Measurements from ENCODE around the gene EGFLAM.

EGFLAM gene

GRCh38 chr5:38383701-38384100 is 125.3 kb downstream of the EGFLAM start:
- Histone ChIP-seq H2AFZ (ENCODE audit: low read depth) (no peak overlapping the region), H3K27me3 (ENCODE audit: insufficient read depth, low read depth) (no peaks in the 10 kb centered on the region), H3K36me3 (ENCODE audit: insufficient read depth) (no peaks in the 10 kb centered on the region), H3K4me1 (ENCODE audit: low read depth, poor library complexity, severe bottlenecking) (no peaks in the 10 kb centered on the region), H3K27ac (no peak overlapping the region), H3K9ac (no peak overlapping the region), H3K79me2 (ENCODE audit: insufficient read depth, low read depth) (no peaks in the 10 kb centered on the region), H4K20me1 (ENCODE audit: insufficient read depth) (no peaks in the 10 kb centered on the region), H3K4me3 (IDR thresholded peaks at IDR 0.05; ENCODE audit: insufficient read depth, low read depth, low read length) (no peak overlapping the region), H3K4me2 (no peak overlapping the region)
- no peak for TF ChIP-seq CTCF (conservative IDR thresholded peaks at IDR 0.05; ENCODE audit: low read depth, low read length)

DNA sequence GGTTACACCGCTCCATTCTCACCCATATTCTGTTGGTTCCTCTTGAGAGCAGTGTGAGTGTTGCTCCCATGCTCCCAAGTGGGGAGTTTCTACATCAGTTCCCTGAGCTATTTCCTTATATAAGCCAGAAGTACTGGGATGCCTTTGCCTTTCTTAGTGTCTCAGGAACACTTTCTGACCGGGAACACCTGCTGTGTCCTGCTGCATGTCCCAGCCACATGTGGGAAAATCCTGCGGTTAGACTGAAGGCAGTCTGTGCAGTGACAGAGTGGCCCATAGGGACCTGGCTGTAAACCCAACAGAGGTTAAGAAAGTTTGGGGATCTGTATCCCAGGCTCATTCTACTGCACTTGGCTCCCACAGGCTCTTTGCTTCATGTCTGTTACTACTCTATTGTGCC is 126.0 kb downstream of the EGFLAM start:
- no peak overlapping the region for H2AFZ ChIP-seq (ENCODE audit: low read depth)

GRCh38 chr5:38387161-38387560 is 128.8 kb downstream of the EGFLAM start:
- Histone ChIP-seq H3K4me2 (no peak overlapping the region), H3K79me2 (ENCODE audit: insufficient read depth, low read depth) (no peaks in the 10 kb centered on the region), H3K27me3 (ENCODE audit: insufficient read depth, low read depth) (no peaks in the 10 kb centered on the region), H3K4me3 (IDR thresholded peaks at IDR 0.05; ENCODE audit: insufficient read depth, low read depth, low read length) (no peak overlapping the region), H3K36me3 (ENCODE audit: insufficient read depth) (no peaks in the 10 kb centered on the region), H3K27ac (no peak overlapping the region), H3K9ac (no peak overlapping the region), H3K4me1 (ENCODE audit: low read depth, poor library complexity, severe bottlenecking) (no peaks in the 10 kb centered on the region), H4K20me1 (ENCODE audit: insufficient read depth) (no peaks in the 10 kb centered on the region), H2AFZ (ENCODE audit: low read depth) (no peak overlapping the region)
- no peak for TF ChIP-seq CTCF (conservative IDR thresholded peaks at IDR 0.05; ENCODE audit: low read depth, low read length)

More for the DNA sequence above, 126.0 kb downstream of the EGFLAM start:
- Histone ChIP-seq H3K27ac (no peak overlapping the region), H3K79me2 (ENCODE audit: insufficient read depth, low read depth) (no peaks in the 10 kb centered on the region), H3K9ac (no peak overlapping the region), H3K36me3 (ENCODE audit: insufficient read depth) (no peaks in the 10 kb centered on the region), H3K4me2 (no peak overlapping the region), H3K4me1 (ENCODE audit: low read depth, poor library complexity, severe bottlenecking) (no peaks in the 10 kb centered on the region), H3K4me3 (IDR thresholded peaks at IDR 0.05; ENCODE audit: insufficient read depth, low read depth, low read length) (no peak overlapping the region), H3K27me3 (ENCODE audit: insufficient read depth, low read depth) (no peaks in the 10 kb centered on the region), H4K20me1 (ENCODE audit: insufficient read depth) (no peaks in the 10 kb centered on the region)
- no peak for TF ChIP-seq CTCF (conservative IDR thresholded peaks at IDR 0.05; ENCODE audit: low read depth, low read length)

DNA sequence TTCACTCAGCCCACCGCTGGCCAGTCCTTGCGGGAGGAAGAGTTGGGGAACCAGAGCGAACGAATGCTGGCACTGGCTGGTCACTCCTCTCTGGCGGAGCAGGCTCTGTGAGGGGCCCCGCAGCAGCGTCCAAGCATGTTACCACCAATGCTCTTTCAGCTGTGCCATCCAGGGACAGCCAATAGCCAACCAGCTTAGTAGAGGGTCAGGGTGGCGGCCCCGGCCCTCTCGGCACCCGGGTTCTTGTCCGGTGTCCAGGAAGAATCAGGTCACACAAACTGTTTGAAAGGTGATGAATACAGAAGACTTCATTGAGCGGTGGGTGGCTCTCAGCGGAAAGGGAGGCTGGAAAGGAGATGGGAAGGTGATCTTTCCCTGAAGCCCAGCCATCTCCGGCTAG is 135.3 kb downstream of the EGFLAM start:
- no peaks in the 10 kb centered on the region for H3K36me3 ChIP-seq (ENCODE audit: insufficient read depth)
- no peaks in the 10 kb centered on the region for H3K79me2 ChIP-seq (ENCODE audit: insufficient read depth, low read depth)
- H4K20me1 ChIP-seq (ENCODE audit: insufficient read depth) = no peaks in the 10 kb centered on the region
- H3K4me1 ChIP-seq (ENCODE audit: low read depth, poor library complexity, severe bottlenecking) = no peaks in the 10 kb centered on the region
- H3K4me3 ChIP-seq (IDR thresholded peaks at IDR 0.05; ENCODE audit: insufficient read depth, low read depth, low read length) = no peak overlapping the region
- H3K9ac ChIP-seq = no peak overlapping the region
- no peak overlapping the region for H3K4me2 ChIP-seq
- TF ChIP-seq CTCF (conservative IDR thresholded peaks at IDR 0.05; ENCODE audit: low read depth, low read length) = no peak
- no peak overlapping the region for H3K27ac ChIP-seq
- H3K27me3 ChIP-seq (ENCODE audit: insufficient read depth, low read depth) = no peaks in the 10 kb centered on the region
- no peak overlapping the region for H2AFZ ChIP-seq (ENCODE audit: low read depth)

Measured in KMS-11 (cell line).